ENCODE measurements around the gene APOL5.
"Not testable (repeated sequence)": the region's sequence is repeated elsewhere in the genome, so short reads cannot be mapped to it uniquely, and the experiment has no call there.

Gene APOL5

DNA sequence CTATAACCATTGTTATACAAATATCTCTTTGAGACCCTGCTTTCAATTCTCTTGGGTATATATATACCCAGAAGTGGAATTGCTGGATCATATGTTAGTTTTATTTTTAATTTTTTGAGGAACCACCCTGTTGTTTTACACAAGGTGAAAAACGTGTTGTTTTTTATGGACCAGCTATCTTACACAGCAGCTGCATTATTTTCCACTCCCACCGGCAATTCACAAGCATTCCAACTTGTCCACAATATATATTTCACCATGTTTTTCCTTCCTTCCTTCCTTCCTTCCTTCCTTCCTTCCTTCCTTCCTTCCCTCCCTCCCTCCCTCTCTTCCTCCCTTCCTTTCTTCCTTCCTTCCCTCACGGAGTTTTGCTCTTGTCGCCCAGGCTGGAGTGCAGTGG is 6.3 kb upstream of the APOL5 start:
- DNase-seq (ENCODE audit: low read depth), result no peak

DNA sequence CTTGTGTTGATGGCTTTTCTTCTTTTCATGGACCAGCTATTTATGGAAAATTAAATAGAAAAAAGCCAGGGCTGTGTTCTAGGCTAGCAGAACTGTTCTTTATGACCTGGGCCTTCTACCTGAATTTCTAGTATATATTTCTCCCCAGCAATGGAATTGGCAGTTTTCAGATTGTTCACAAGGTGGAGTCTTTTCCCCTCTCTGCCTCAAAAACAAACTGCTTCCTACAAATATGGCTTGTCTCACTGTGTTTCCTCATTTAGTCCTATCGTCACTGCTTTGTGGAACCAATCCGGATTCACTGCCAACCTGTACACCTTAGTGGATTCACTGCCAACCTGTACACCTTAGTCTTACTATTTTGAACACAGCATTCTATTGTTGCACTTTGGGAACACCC is 5.0 kb upstream of the APOL5 start:
- DNase-seq (ENCODE audit: low read depth), result no peak

- DNase-seq (ENCODE audit: low read depth), result no peak
Measured at GRCh38 chr22:35719212-35719875, 1.7 kb downstream of the APOL5 start.

GRCh38 chr22:35721960-35722359 is 4.3 kb downstream of the APOL5 start:
- DNase-seq (ENCODE audit: low read depth), result no peak

- DNase-seq (ENCODE audit: low read depth), result no peak
Measured at GRCh38 chr22:35725521-35725920, 7.8 kb downstream of the APOL5 start.

GRCh38 chr22:35726398-35726797 is 8.7 kb downstream of the APOL5 start:
- DNase-seq (ENCODE audit: low read depth), result no peak

DNA sequence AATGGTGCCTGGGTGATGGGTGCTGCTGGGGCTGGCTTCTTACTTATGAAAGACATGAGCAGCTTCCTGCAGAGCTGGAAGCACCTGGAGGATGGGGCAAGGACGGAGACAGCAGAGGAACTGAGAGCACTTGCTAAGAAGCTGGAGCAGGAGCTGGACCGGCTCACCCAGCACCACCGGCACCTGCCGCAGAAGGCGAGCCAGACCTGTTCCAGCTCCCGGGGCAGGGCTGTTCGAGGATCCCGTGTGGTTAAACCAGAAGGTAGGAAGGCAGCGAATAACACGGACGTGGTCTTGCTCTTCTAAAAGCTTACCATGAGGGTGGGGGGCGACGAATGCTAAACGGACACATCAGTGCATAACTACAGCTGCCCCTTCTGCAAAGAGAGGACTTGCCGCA is 9.3 kb downstream of the APOL5 start:
- DNase-seq (ENCODE audit: low read depth), result no peak

GRCh38 chr22:35727436-35727835 is 9.8 kb downstream of the APOL5 start:
- no peak for DNase-seq (ENCODE audit: low read depth)

DNA sequence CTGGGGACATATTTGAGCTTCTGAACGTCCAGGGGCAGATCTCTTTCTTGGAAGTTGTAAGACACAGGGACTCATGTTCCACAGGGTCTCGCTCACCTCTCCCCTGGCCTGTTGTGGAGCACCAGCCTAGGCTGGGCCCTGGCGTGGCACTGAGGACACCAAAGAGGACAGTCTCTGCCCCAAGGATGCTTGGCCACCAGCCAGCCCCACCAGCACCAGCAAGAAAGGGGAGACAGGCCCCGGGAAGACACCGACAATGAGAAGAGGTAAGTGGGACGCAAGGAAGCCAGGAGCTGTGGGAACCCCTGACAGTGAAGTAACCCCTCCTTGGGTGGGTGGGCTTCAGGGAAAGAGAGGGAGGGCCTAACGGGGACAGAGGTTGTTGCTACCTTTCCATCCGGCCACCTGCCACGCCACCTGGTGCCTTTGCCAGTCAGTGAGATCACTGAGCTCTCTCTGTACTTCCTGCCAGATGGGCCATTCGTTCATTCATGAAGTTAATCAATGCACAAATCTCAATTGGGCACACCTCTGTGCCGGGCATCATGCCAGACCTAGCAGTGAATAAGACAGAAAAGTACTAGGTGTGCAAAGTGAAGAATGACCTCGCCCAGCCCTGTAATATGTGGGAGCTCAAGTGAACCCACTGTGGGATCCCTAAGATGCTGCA is 11.1 kb downstream of the APOL5 start:
- no peak for DNase-seq (ENCODE audit: low read depth)

- DNase-seq (ENCODE audit: low read depth), result no peak
Measured at GRCh38 chr22:35729309-35729698, 11.6 kb downstream of the APOL5 start.

DNA sequence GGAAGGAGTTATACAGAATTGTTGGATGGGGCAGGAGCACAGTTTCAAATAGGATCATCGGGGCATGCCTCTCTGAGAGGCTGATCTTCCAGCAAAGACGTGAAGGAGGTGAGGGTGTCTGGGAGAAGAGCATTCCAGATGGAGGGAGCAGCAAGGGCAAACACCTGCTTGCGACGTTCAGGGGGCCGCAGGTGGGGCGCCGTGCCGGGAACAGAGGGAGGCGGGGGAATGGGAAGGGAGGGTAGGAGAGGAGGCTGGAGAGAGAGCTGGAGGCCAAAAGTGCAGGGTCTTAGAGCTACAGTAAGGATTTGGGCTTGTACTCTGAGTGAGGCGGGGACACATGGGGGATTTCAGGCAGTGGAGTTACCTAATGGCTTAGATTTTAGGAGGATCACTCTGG is 13.6 kb downstream of the APOL5 start:
- no peak for DNase-seq (ENCODE audit: low read depth)

GRCh38 chr22:35732116-35732515 is 14.4 kb downstream of the APOL5 start:
- DNase-seq (ENCODE audit: low read depth), result no peak

DNA sequence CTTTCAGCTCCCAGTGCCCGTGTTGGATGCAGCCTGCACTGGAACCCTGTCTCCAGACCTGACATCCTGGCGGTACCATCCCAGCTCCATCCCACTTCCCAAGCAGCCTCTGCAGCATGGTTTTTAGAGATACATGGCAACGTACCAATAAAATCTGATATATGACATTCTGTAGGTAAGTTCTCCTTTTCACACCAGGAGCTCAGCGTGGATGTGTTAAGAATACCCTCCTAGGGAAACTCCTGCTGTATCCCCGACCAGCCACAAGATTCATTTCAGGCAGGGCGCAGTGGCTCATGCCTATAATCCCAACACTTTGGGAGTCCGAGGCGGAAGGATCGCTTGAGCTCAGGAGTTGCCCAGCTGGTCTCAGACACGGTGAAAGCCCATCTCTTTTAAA is 15.4 kb downstream of the APOL5 start:
- no peak for DNase-seq (ENCODE audit: low read depth)

- no peak for DNase-seq (ENCODE audit: low read depth)
Measured at GRCh38 chr22:35733791-35734516, 16.3 kb downstream of the APOL5 start.

DNA sequence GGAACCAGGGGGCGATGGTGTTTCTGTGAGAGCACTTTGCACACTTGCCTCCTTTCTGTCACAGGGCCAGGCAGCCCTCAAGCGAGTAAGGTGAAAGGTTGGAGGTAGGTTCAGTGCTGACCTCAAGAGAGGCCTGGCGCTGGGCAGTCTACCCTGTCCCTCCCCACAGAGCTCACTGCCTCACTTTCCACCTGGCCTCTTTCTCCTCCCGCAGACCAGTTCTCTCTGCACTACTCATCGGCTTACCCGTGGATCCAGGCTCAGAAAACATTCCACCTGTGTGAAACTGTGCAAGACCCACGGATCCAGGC is 16.8 kb downstream of the APOL5 start:
- no peak for DNase-seq (ENCODE audit: low read depth)

DNA sequence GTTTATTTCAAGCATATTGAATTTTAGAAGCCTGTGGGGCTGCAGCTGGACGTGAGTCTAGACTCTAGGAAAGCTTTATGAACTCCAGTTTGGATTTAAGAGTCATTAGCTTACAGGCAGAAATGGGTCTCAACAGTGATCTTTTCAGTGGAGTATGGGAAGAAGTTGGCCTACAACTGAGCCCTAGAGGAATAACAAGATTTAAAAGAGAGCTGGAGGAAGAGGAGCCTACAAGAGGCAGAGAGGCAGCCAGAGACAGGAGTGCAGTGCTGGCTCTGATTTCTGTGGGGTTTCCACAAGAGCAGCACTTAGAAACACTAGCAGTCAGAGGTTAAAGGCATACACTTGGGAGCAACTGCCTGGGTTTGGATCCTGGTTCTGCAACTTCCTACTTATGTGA is 17.9 kb downstream of the APOL5 start:
- DNase-seq (ENCODE audit: low read depth), result no peak

DNA sequence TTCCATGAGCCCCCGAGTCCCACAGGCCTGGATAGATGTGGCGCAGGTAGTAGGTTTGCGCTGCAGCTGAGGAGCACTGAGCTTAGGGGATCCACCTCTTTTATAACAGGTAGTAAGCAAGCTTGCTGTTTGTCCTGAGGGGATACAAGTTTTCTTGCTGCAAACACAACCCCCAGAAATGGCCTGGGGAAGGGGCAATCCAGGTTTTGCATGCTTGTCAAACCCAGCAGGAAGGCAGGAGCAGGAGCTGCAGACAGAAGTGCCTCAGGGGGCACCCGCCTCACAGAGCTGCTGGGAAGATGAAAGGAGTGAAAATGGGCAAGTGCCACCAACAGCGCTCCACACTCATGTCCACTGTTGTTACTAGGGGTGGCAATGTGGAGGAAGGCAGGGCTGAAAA is 18.5 kb downstream of the APOL5 start:
- no peak for DNase-seq (ENCODE audit: low read depth)

DNA sequence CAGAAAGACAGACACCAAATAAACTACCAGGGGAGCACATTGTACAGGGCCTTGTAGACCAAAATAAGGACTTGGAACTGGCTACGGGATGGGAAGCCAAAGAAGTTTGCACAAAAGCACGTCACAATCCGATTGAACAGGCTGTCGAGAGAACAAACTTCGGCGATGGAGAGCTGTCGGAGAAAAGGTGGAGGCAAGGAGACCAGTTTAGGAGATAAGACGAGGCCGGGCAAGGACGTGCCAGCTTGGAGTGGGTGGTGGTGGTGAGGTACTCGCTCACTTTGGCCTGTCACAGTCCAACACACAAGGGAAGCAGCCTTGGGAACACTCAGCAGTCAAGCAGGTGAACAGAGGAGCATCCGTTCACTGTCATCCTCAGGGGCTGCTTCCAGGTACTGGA is 19.0 kb downstream of the APOL5 start:
- no peak for DNase-seq (ENCODE audit: low read depth)

DNA sequence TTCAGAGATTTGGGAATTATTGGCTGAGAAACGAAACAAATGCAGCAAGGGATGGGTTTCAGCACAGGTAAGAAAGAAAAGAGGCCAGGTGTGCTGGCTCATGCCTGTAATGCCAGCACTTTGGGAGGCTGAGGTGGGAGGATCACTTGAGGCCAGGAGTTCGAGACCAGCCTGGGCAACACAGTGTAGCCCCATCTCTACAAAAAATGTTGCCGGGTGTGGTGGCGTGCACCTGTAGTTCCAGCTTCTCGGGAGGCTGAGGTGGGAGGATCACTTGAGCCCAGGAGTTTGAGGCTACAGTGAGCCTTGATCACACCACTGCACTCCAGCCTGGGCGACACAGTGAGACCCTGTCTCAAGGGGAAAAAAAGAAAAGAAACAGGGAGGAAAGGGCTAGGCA is 20.2 kb downstream of the APOL5 start:
- DNase-seq (ENCODE audit: low read depth), result not testable (repeated sequence)

- DNase-seq (ENCODE audit: low read depth), result no peak
Measured at GRCh38 chr22:35739076-35739930, 21.6 kb downstream of the APOL5 start.

- no peak for DNase-seq (ENCODE audit: low read depth)
Measured at GRCh38 chr22:35739931-35740380, 22.3 kb downstream of the APOL5 start.

GRCh38 chr22:35740616-35741015 is 22.9 kb downstream of the APOL5 start:
- DNase-seq (ENCODE audit: low read depth), result no peak

Data from T-helper 22 cell (primary cell).